ENCODE measurements around the gene SNRNP40. TPM values are rescaled to one million over a fixed set of nuclear protein-coding genes. Genes with fewer than 3 reads are reported as not detected.

The SNRNP40 gene
- polyA plus RNA-seq, 1 donor (not counting 4 experiments of a cell fraction or from before 2014, with no cell fraction given) = 57.4 TPM

- Histone ChIP-seq H2AFZ (ENCODE audit: control insufficient read depth, low read length) (peak overlapping the region; percentile 96), H3K27me3 (ENCODE audit: control insufficient read depth, extremely low read depth, insufficient read depth, low read length) (no peaks in the 10 kb centered on the region), H3K79me2 (ENCODE audit: control insufficient read depth, insufficient read depth, low read length) (peaks cover 71% of the 10 kb centered on the region), H3K9ac (ENCODE audit: control insufficient read depth, extremely low read depth, insufficient read depth, low read length) (peak overlapping the region; percentile 97), H3K27ac (ENCODE audit: control insufficient read depth, insufficient read depth, low read length) (peak overlapping the region; percentile 90), H3K4me3 (ENCODE audit: control insufficient read depth in 2 of 3, extremely low read depth in 1 of 3, insufficient read depth in 2 of 3, low read depth in 1 of 3, low read length in 3 of 3) (peak overlapping the region; percentile 70 to 98 (median 96)), H3K4me1 (ENCODE audit: control insufficient read depth, extremely low read depth, insufficient read depth, low read length) (peaks cover 24% of the 10 kb centered on the region), H3K9me1 (ENCODE audit: control insufficient read depth, extremely low read depth, insufficient read depth, low read length) (peaks cover 2% of the 10 kb centered on the region), H4K20me1 (ENCODE audit: control insufficient read depth, extremely low read depth, insufficient read depth, low read length) (no peaks in the 10 kb centered on the region), H3K36me3 (ENCODE audit: control insufficient read depth in 2 of 2, extremely low read depth in 1 of 2, insufficient read depth in 2 of 2, low read length in 2 of 2) (peaks cover 5 to 10% of the 10 kb centered on the region in 2 experiments), H3K4me2 (ENCODE audit: control insufficient read depth, extremely low read depth, insufficient read depth, low read depth, low read length) (peak overlapping the region; percentile 73), H3K9me3 (ENCODE audit: control insufficient read depth, low read depth, low read length) (no peaks in the 10 kb centered on the region)
- DNase-seq (ENCODE audit: low read depth, low spot score) = peak; percentile 30
- dilution Hi-C loops (cut with MboI; ENCODE audit: extremely low pct_ligation_motif_present, low sequenced_read_pairs) = no loop called here
- no peak for FAIRE-seq
- no peak for TF ChIP-seq EZH2 (IDR thresholded peaks at IDR 0.05; ENCODE audit: low read length)
- TF ChIP-seq CTCF (optimal IDR thresholded peaks at IDR 0.05 in 1 of 3, IDR thresholded peaks at IDR 0.05 in 1 of 3, conservative IDR thresholded peaks at IDR 0.05 in 1 of 3; ENCODE audit: extremely low read depth in 1 of 3, insufficient read depth in 2 of 3, low read length in 3 of 3) = no peak
Measured at GRCh38 chr1:31297277-31298247, 974 bp upstream of the SNRNP40 start.

- Histone ChIP-seq H3K9me1 (ENCODE audit: control insufficient read depth, extremely low read depth, insufficient read depth, low read length) (peaks cover 2% of the 10 kb centered on the region), H3K27ac (ENCODE audit: control insufficient read depth, insufficient read depth, low read length) (peak overlapping the region; percentile 90), H3K4me2 (ENCODE audit: control insufficient read depth, extremely low read depth, insufficient read depth, low read depth, low read length) (peak overlapping the region; percentile 69), H3K9ac (ENCODE audit: control insufficient read depth, extremely low read depth, insufficient read depth, low read length) (peak overlapping the region; percentile 97), H4K20me1 (ENCODE audit: control insufficient read depth, extremely low read depth, insufficient read depth, low read length) (no peaks in the 10 kb centered on the region), H3K9me3 (ENCODE audit: control insufficient read depth, low read depth, low read length) (no peaks in the 10 kb centered on the region), H3K4me1 (ENCODE audit: control insufficient read depth, extremely low read depth, insufficient read depth, low read length) (peaks cover 24% of the 10 kb centered on the region), H3K4me3 (ENCODE audit: control insufficient read depth in 2 of 3, extremely low read depth in 1 of 3, insufficient read depth in 2 of 3, low read depth in 1 of 3, low read length in 3 of 3) (peak overlapping the region; percentile 70 to 98 (median 96)), H2AFZ (ENCODE audit: control insufficient read depth, low read length) (peak overlapping the region; percentile 95), H3K36me3 (ENCODE audit: control insufficient read depth in 2 of 2, extremely low read depth in 1 of 2, insufficient read depth in 2 of 2, low read length in 2 of 2) (peaks cover 11 to 14% of the 10 kb centered on the region in 2 experiments), H3K79me2 (ENCODE audit: control insufficient read depth, insufficient read depth, low read length) (peaks cover 61% of the 10 kb centered on the region), H3K27me3 (ENCODE audit: control insufficient read depth, extremely low read depth, insufficient read depth, low read length) (no peaks in the 10 kb centered on the region)
- DNase-seq (ENCODE audit: low read depth, low spot score) (no peak), FAIRE-seq (no peak)
- TF ChIP-seq EZH2 (IDR thresholded peaks at IDR 0.05; ENCODE audit: low read length) = no peak
- TF ChIP-seq CTCF (optimal IDR thresholded peaks at IDR 0.05 in 1 of 3, IDR thresholded peaks at IDR 0.05 in 1 of 3, conservative IDR thresholded peaks at IDR 0.05 in 1 of 3; ENCODE audit: extremely low read depth in 1 of 3, insufficient read depth in 2 of 3, low read length in 3 of 3) = no peak
- dilution Hi-C loops (cut with MboI; ENCODE audit: extremely low pct_ligation_motif_present, low sequenced_read_pairs) = no loop called here
Measured at GRCh38 chr1:31295874-31296485, 608 bp downstream of the SNRNP40 start.

All from keratinocyte (primary cell).